ENCODE measurements around the gene DHTKD1. TPM values are rescaled to one million over a fixed set of nuclear protein-coding genes. Genes with fewer than 3 reads are reported as not detected.
A peak's percentile ranks its signal among the peaks of the same experiment; 100 is the strongest.
"Not testable (repeated sequence)": the region's sequence is repeated elsewhere in the genome, so short reads cannot be mapped to it uniquely, and the experiment has no call there.

The DHTKD1 gene
- total and polyA plus RNA-seq, 7 experiments from 2014 or later: 5.0 to 25.9 (median 12.2) TPM

- H3K4me1 Mint-ChIP-seq; DNase-seq; H3K4me3 ChIP-seq (ENCODE audit: low read length); H3K27ac Mint-ChIP-seq; H3K9me3 ChIP-seq (ENCODE audit: control insufficient read depth in 2 of 3, low read length in 3 of 3); H3K9me3 Mint-ChIP-seq; H3K27me3 Mint-ChIP-seq; H3K27ac ChIP-seq (ENCODE audit: low read depth, low read length); intact Hi-C loops (cut with micrococcal nuclease); H3K27me3 ChIP-seq (ENCODE audit: control insufficient read depth in 2 of 2, insufficient read depth in 2 of 2, low read length in 2 of 2); POLR2A ChIA-PET; ATAC-seq; CTCF ChIA-PET; H3K4me1 ChIP-seq (ENCODE audit: control insufficient read depth in 2 of 2, insufficient read depth in 2 of 2, low read length in 2 of 2); H3K4me3 Mint-ChIP-seq: not testable (repeated sequence)
- H3K36me3 ChIP-seq (ENCODE audit: control insufficient read depth in 2 of 3, insufficient read depth in 3 of 3, low read length in 3 of 3): peaks cover 0 to 48% (median 7%) of the 10 kb centered on the region in 3 experiments
- H3K36me3 Mint-ChIP-seq: peaks cover 7 to 60% (median 33%) of the 10 kb centered on the region in 5 donors
Observed at GRCh38 chr10:12097361-12097760, 28.6 kb downstream of the DHTKD1 start.

GRCh38 chr10:12097791-12098190, 29.0 kb downstream of the DHTKD1 start:
- Mint-ChIP-seq H3K27me3 (no peaks in the 10 kb centered on the region), H3K9me3 (no peaks in the 10 kb centered on the region), H3K36me3 (peaks cover 7 to 56% (median 33%) of the 10 kb centered on the region in 5 donors), H3K27ac (no peak overlapping the region), H3K4me1 (no peaks in the 10 kb centered on the region), H3K4me3 (no peak overlapping the region)
- peaks cover 0 to 47% (median 7%) of the 10 kb centered on the region in 3 experiments for H3K36me3 ChIP-seq (ENCODE audit: control insufficient read depth in 2 of 3, insufficient read depth in 3 of 3, low read length in 3 of 3)
- no peaks in the 10 kb centered on the region for H3K9me3 ChIP-seq (ENCODE audit: control insufficient read depth in 2 of 3, low read length in 3 of 3)
- ATAC-seq: no peak
- ChIA-PET POLR2A (no interaction called here), CTCF (no interaction called here)
- intact Hi-C loops (cut with micrococcal nuclease): no loop called here
- H3K27me3 ChIP-seq (ENCODE audit: control insufficient read depth in 2 of 2, insufficient read depth in 2 of 2, low read length in 2 of 2): no peaks in the 10 kb centered on the region
- no peaks in the 10 kb centered on the region for H3K4me1 ChIP-seq (ENCODE audit: control insufficient read depth in 2 of 2, insufficient read depth in 2 of 2, low read length in 2 of 2)
- no peak for DNase-seq
- H3K4me3 ChIP-seq (ENCODE audit: low read length): no peak overlapping the region
- no peak overlapping the region for H3K27ac ChIP-seq (ENCODE audit: low read depth, low read length)

DNA sequence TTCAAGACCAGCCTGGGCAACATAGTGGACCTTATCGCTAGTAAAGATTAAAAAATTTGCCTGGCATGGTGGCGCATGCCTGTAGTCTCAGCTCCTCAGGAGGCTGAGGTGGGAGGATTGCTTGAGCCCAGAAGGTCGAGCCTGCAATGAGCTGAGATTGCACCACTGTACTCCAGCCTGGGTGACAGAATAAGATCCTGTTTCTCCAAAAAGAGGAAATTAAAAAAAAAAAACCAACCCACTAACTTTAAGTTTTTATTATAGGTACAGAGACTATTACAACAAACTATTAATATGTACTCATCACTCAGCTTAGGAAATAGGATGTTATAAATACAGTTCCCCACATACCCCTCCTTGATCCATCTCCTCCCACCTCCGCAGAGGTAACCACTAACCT, 30.2 kb downstream of the DHTKD1 start:
- DNase-seq (no peak), ATAC-seq (no peak)
- H3K4me3 ChIP-seq (ENCODE audit: low read length): no peak overlapping the region
- POLR2A ChIA-PET: no interaction called here
- no peaks in the 10 kb centered on the region for H3K27me3 ChIP-seq (ENCODE audit: control insufficient read depth in 2 of 2, insufficient read depth in 2 of 2, low read length in 2 of 2)
- no peak overlapping the region for H3K27ac ChIP-seq (ENCODE audit: low read depth, low read length)
- CTCF ChIA-PET: interaction anchor here (0.6 kb wide), 1 partner anchor 84 kb away, joined by 3 read pairs; no protein-coding TSS in a partner anchor
- H3K27me3 Mint-ChIP-seq: no peaks in the 10 kb centered on the region
- no peak overlapping the region for H3K4me3 Mint-ChIP-seq
- intact Hi-C loops (cut with micrococcal nuclease): no loop called here
- H3K4me1 ChIP-seq (ENCODE audit: control insufficient read depth in 2 of 2, insufficient read depth in 2 of 2, low read length in 2 of 2): no peaks in the 10 kb centered on the region
- no peaks in the 10 kb centered on the region for H3K4me1 Mint-ChIP-seq
- no peak overlapping the region for H3K27ac Mint-ChIP-seq
- peaks cover 7 to 57% (median 34%) of the 10 kb centered on the region in 5 donors for H3K36me3 Mint-ChIP-seq
- H3K36me3 ChIP-seq (ENCODE audit: control insufficient read depth in 2 of 3, insufficient read depth in 3 of 3, low read length in 3 of 3): peaks cover 0 to 44% (median 7%) of the 10 kb centered on the region in 3 experiments
- H3K9me3 Mint-ChIP-seq: no peaks in the 10 kb centered on the region
- H3K9me3 ChIP-seq (ENCODE audit: control insufficient read depth in 2 of 3, low read length in 3 of 3): no peaks in the 10 kb centered on the region

GRCh38 chr10:12103802-12104201, 35.0 kb downstream of the DHTKD1 start:
- Mint-ChIP-seq H3K36me3 (peaks cover 11 to 62% (median 34%) of the 10 kb centered on the region in 5 donors), H3K27me3 (no peaks in the 10 kb centered on the region), H3K4me1 (no peaks in the 10 kb centered on the region), H3K4me3 (no peak overlapping the region), H3K9me3 (no peaks in the 10 kb centered on the region), H3K27ac (no peak overlapping the region)
- H3K9me3 ChIP-seq (ENCODE audit: control insufficient read depth in 2 of 3, low read length in 3 of 3): no peaks in the 10 kb centered on the region
- no peak overlapping the region for H3K4me3 ChIP-seq (ENCODE audit: low read length)
- H3K27ac ChIP-seq (ENCODE audit: low read depth, low read length): no peak overlapping the region
- H3K4me1 ChIP-seq (ENCODE audit: control insufficient read depth in 2 of 2, insufficient read depth in 2 of 2, low read length in 2 of 2): no peaks in the 10 kb centered on the region
- ChIA-PET CTCF (no interaction called here), POLR2A (no interaction called here)
- no peaks in the 10 kb centered on the region for H3K27me3 ChIP-seq (ENCODE audit: control insufficient read depth in 2 of 2, insufficient read depth in 2 of 2, low read length in 2 of 2)
- intact Hi-C loops (cut with micrococcal nuclease): no loop called here
- ATAC-seq (no peak), DNase-seq (no peak)
- peaks cover 0 to 58% (median 7%) of the 10 kb centered on the region in 3 experiments for H3K36me3 ChIP-seq (ENCODE audit: control insufficient read depth in 2 of 3, insufficient read depth in 3 of 3, low read length in 3 of 3)

- H3K9me3 Mint-ChIP-seq: no peaks in the 10 kb centered on the region
- no peaks in the 10 kb centered on the region for H3K27me3 Mint-ChIP-seq
- Histone ChIP-seq H3K36me3 (ENCODE audit: control insufficient read depth in 2 of 3, insufficient read depth in 3 of 3, low read length in 3 of 3) (peaks cover 0 to 48% (median 0%) of the 10 kb centered on the region in 3 experiments), H3K27me3 (ENCODE audit: control insufficient read depth in 2 of 2, insufficient read depth in 2 of 2, low read length in 2 of 2) (no peaks in the 10 kb centered on the region), H3K27ac (ENCODE audit: low read depth, low read length) (no peak overlapping the region), H3K4me3 (ENCODE audit: low read length) (no peak overlapping the region), H3K9me3 (ENCODE audit: control insufficient read depth in 2 of 3, low read length in 3 of 3) (no peaks in the 10 kb centered on the region), H3K4me1 (ENCODE audit: control insufficient read depth in 2 of 2, insufficient read depth in 2 of 2, low read length in 2 of 2) (peaks cover 0 to 7% of the 10 kb centered on the region in 2 donors)
- ATAC-seq (no peak), DNase-seq (no peak)
- no peak overlapping the region for H3K4me3 Mint-ChIP-seq
- H3K4me1 Mint-ChIP-seq: peaks cover 5 to 19% (median 14%) of the 10 kb centered on the region in 7 donors
- H3K27ac Mint-ChIP-seq: no peak overlapping the region
- peaks cover 10 to 42% (median 23%) of the 10 kb centered on the region in 5 donors for H3K36me3 Mint-ChIP-seq
- ChIA-PET POLR2A (interaction anchor here (1.0 kb wide), 1 partner anchor 21 kb away, joined by 3 read pairs; no protein-coding TSS in a partner anchor), CTCF (no interaction called here)
- intact Hi-C loops (cut with micrococcal nuclease): no loop called here
Observed at GRCh38 chr10:12107781-12108180, 39.0 kb downstream of the DHTKD1 start.

DNA sequence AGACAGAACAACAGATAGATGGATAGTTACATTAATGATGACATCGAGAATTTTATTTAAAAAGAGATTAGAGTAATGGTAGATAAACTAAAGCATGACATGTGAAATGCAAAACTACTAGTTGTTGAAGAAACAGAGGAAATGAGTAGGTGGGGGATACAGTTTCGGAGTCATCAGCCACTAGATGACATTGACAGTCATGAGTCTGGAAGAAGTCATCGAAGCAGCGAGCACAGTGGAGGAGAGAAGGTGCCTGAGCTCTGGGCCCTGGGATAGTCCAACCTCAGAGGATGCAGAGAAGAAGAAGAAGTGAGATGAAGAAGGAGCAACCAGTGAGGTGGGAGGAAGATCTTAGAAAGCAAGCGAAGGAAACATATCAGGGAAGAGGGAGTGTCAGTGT, 40.5 kb downstream of the DHTKD1 start:
- intact Hi-C loops (cut with micrococcal nuclease): no loop called here
- no peak overlapping the region for H3K4me3 ChIP-seq (ENCODE audit: low read length)
- Mint-ChIP-seq H3K9me3 (no peaks in the 10 kb centered on the region), H3K4me1 (peaks cover 8 to 25% (median 19%) of the 10 kb centered on the region in 7 donors), H3K27me3 (no peaks in the 10 kb centered on the region), H3K36me3 (peaks cover 9 to 32% (median 14%) of the 10 kb centered on the region in 5 donors), H3K27ac (peak overlapping the region in 4 of 9 donors; percentile 41 to 77 (median 58)), H3K4me3 (no peak overlapping the region)
- ChIA-PET CTCF (no interaction called here), POLR2A (no interaction called here)
- peaks cover 0 to 15% of the 10 kb centered on the region in 2 donors for H3K4me1 ChIP-seq (ENCODE audit: control insufficient read depth in 2 of 2, insufficient read depth in 2 of 2, low read length in 2 of 2)
- DNase-seq (no peak), ATAC-seq (no peak)
- H3K27ac ChIP-seq (ENCODE audit: low read depth, low read length): no peak overlapping the region
- H3K9me3 ChIP-seq (ENCODE audit: control insufficient read depth in 2 of 3, low read length in 3 of 3): no peaks in the 10 kb centered on the region
- peaks cover 0 to 37% (median 0%) of the 10 kb centered on the region in 3 experiments for H3K36me3 ChIP-seq (ENCODE audit: control insufficient read depth in 2 of 3, insufficient read depth in 3 of 3, low read length in 3 of 3)
- H3K27me3 ChIP-seq (ENCODE audit: control insufficient read depth in 2 of 2, insufficient read depth in 2 of 2, low read length in 2 of 2): no peaks in the 10 kb centered on the region

GRCh38 chr10:12111528-12111927, 42.8 kb downstream of the DHTKD1 start:
- ATAC-seq: no peak
- Histone ChIP-seq H3K27me3 (ENCODE audit: control insufficient read depth in 2 of 2, insufficient read depth in 2 of 2, low read length in 2 of 2) (no peaks in the 10 kb centered on the region), H3K4me3 (ENCODE audit: low read length) (no peak overlapping the region), H3K27ac (ENCODE audit: low read depth, low read length) (no peak overlapping the region), H3K4me1 (ENCODE audit: control insufficient read depth in 2 of 2, insufficient read depth in 2 of 2, low read length in 2 of 2) (peaks cover 0 to 15% of the 10 kb centered on the region in 2 donors), H3K9me3 (ENCODE audit: control insufficient read depth in 2 of 3, low read length in 3 of 3) (no peaks in the 10 kb centered on the region), H3K36me3 (ENCODE audit: control insufficient read depth in 2 of 3, insufficient read depth in 3 of 3, low read length in 3 of 3) (peaks cover 0 to 19% (median 0%) of the 10 kb centered on the region in 3 experiments)
- POLR2A ChIA-PET: no interaction called here
- DNase-seq: no peak
- Mint-ChIP-seq H3K27ac (peak overlapping the region; percentile 1 to 68 (median 26)), H3K27me3 (no peaks in the 10 kb centered on the region), H3K4me3 (peak overlapping the region in 3 of 10 donors; percentile 0 to 6 (median 1)), H3K9me3 (no peaks in the 10 kb centered on the region), H3K36me3 (peaks cover 6 to 24% (median 9%) of the 10 kb centered on the region in 5 donors), H3K4me1 (peaks cover 8 to 30% (median 20%) of the 10 kb centered on the region in 7 donors)
- CTCF ChIA-PET: interaction anchor here (0.6 kb wide), 1 partner anchor 78 kb away, joined by 3 read pairs; no protein-coding TSS in a partner anchor
- intact Hi-C loops (cut with micrococcal nuclease): no loop called here

Measured in naive thymus-derived CD4-positive, alpha-beta T cell (primary cell).